Activated CD4-positive, alpha-beta T cell treated with anti-CD3 and anti-CD28 coated beads for 36 hours (primary cell): ENCODE measurements around the gene MAP1LC3A. TPM values are rescaled to one million over a fixed set of nuclear protein-coding genes. Genes with fewer than 3 reads are reported as not detected.
A peak's percentile ranks its signal among the peaks of the same experiment; 100 is the strongest.

Source experiments
- ATAC-seq: fragments of 200-7000 bp; cut with Tn5 transposase; one replicate; pipeline ENCODE4 v1.10.0; 2021; ENCODE audit warnings: mild to moderate bottlenecking, moderate library complexity
- CTCF ChIA-PET: fragments of 350-600 bp; sonication (Branson Sonifier 250); formaldehyde crosslinking; loops from one replicate; lab custom pipeline; 2021; ENCODE audit warnings: antibody characterized with exemption; lab: Charles Lee
- POLR2A ChIA-PET: fragments of 350-600 bp; sonication (Branson Sonifier 250); formaldehyde crosslinking; loops from one replicate; lab custom pipeline; 2021; ENCODE audit warnings: antibody characterized with exemption, inconsistent platforms; lab: Charles Lee
- DNase-seq: peaks from one replicate; pipeline ENCODE4 v3.0.0-alpha.2; 2020
- H3K27ac Mint-ChIP-seq: one replicate; pipeline ENCODE4 v1.8.0; 2021; ENCODE audit warnings: mixed read lengths
- H3K27me3 Mint-ChIP-seq: one replicate; pipeline ENCODE4 v1.8.0; 2021; ENCODE audit warnings: mixed read lengths
- H3K36me3 Mint-ChIP-seq: one replicate; pipeline ENCODE4 v1.8.0; 2021; ENCODE audit warnings: low read depth, mixed read lengths
- H3K4me1 Mint-ChIP-seq: one replicate; pipeline ENCODE4 v1.8.0; 2021; ENCODE audit warnings: mixed read lengths
- H3K4me3 Mint-ChIP-seq: one replicate; pipeline ENCODE4 v1.8.0; 2021; ENCODE audit warnings: mild to moderate bottlenecking, moderate library complexity, mixed read lengths
- H3K9me3 Mint-ChIP-seq: one replicate; pipeline ENCODE4 v1.8.0; 2021; ENCODE audit warnings: low read depth, mixed read lengths
- intact Hi-C, 2 experiments: fragments of 100-400 bp; cut with DNase I in 1 of 2; cut with micrococcal nuclease in 1 of 2; formaldehyde crosslinking; loops; one replicate each; pipeline versions ENCODE4 v1.14.2 to v1.15.1; 2022 to 2024; cut with DNase I, micrococcal nuclease
- total RNA-seq, 2 experiments: library from RNA; stranded (reverse); gene quantifications; one replicate each; pipeline ENCODE4 v1.2.3, GENCODE V29; 2021

The MAP1LC3A gene
- total RNA-seq, 2 experiments from 2014 or later = 2.5 to 2.7 TPM

GRCh38 chr20:34574861-34575260, 16.3 kb downstream of the MAP1LC3A start:
- POLR2A ChIA-PET = no interaction called here
- no peak overlapping the region for H3K4me3 Mint-ChIP-seq
- no peak for DNase-seq
- no peaks in the 10 kb centered on the region for H3K9me3 Mint-ChIP-seq
- peaks cover 9% of the 10 kb centered on the region for H3K4me1 Mint-ChIP-seq
- intact Hi-C loops = no loop called here
- H3K36me3 Mint-ChIP-seq = peaks cover 10% of the 10 kb centered on the region
- ATAC-seq = no peak
- CTCF ChIA-PET = interaction anchor here (1.2 kb wide), 1 partner anchor 8 kb away, joined by 3 read pairs; no protein-coding TSS in a partner anchor
- no peak overlapping the region for H3K27ac Mint-ChIP-seq
- no peaks in the 10 kb centered on the region for H3K27me3 Mint-ChIP-seq

GRCh38 chr20:34575271-34575670, 16.8 kb downstream of the MAP1LC3A start:
- no peaks in the 10 kb centered on the region for H3K27me3 Mint-ChIP-seq
- DNase-seq (no peak), ATAC-seq (no peak)
- H3K9me3 Mint-ChIP-seq = no peaks in the 10 kb centered on the region
- CTCF ChIA-PET = interaction anchor here (0.6 to 1.2 kb wide), 2 partner anchors 7 to 91 kb away, joined by 3 read pairs; no protein-coding TSS in a partner anchor
- peaks cover 10% of the 10 kb centered on the region for H3K36me3 Mint-ChIP-seq
- no peak overlapping the region for H3K27ac Mint-ChIP-seq
- peaks cover 13% of the 10 kb centered on the region for H3K4me1 Mint-ChIP-seq
- POLR2A ChIA-PET = no interaction called here
- H3K4me3 Mint-ChIP-seq = no peak overlapping the region
- intact Hi-C loops = no loop called here

- ChIA-PET POLR2A (no interaction called here), CTCF (interaction anchor here (0.6 kb wide), 1 partner anchor 91 kb away, joined by 3 read pairs; no protein-coding TSS in a partner anchor)
- Mint-ChIP-seq H3K4me1 (peaks cover 17% of the 10 kb centered on the region), H3K27ac (no peak overlapping the region), H3K4me3 (no peak overlapping the region), H3K9me3 (no peaks in the 10 kb centered on the region), H3K36me3 (peaks cover 14% of the 10 kb centered on the region), H3K27me3 (no peaks in the 10 kb centered on the region)
- no peak for DNase-seq
- intact Hi-C loops = no loop called here
- no peak for ATAC-seq
These were observed 17.2 kb downstream of the MAP1LC3A start for GRCh38 chr20:34575756-34576155.

GRCh38 chr20:34577061-34577460, 18.5 kb downstream of the MAP1LC3A start:
- CTCF ChIA-PET = no interaction called here
- no peaks in the 10 kb centered on the region for H3K27me3 Mint-ChIP-seq
- intact Hi-C loops = no loop called here
- no peak overlapping the region for H3K4me3 Mint-ChIP-seq
- ATAC-seq = no peak
- peaks cover 16% of the 10 kb centered on the region for H3K36me3 Mint-ChIP-seq
- POLR2A ChIA-PET = no interaction called here
- H3K9me3 Mint-ChIP-seq = no peaks in the 10 kb centered on the region
- H3K4me1 Mint-ChIP-seq = peaks cover 25% of the 10 kb centered on the region
- H3K27ac Mint-ChIP-seq = no peak overlapping the region
- DNase-seq = no peak

DNA sequence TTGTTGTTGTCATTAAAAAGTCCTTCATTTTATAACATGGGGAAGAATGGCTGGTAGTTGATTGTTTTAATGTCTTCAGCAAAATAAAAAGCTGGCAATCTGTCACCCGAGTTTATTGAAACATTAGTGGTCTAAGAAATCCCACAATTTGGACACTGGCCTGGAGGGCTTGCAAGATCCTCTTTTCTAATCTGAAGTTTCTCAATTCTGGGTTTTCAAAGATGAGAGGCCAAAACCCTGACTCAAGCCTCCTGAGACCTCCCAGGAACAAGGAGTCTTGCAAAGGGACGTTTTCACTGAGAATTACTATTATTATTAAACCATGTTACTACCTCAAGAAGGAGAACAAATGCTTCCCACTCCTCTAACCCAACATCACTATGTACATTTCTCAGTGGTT, 19.5 kb downstream of the MAP1LC3A start:
- intact Hi-C loops = no loop called here
- ChIA-PET CTCF (interaction anchor here (0.7 to 0.8 kb wide), 2 partner anchors 10 to 15 kb away, joined by 3 read pairs; no protein-coding TSS in a partner anchor), POLR2A (no interaction called here)
- peaks cover 30% of the 10 kb centered on the region for H3K4me1 Mint-ChIP-seq
- no peak for ATAC-seq
- H3K4me3 Mint-ChIP-seq = no peak overlapping the region
- H3K27ac Mint-ChIP-seq = no peak overlapping the region
- H3K36me3 Mint-ChIP-seq = peaks cover 16% of the 10 kb centered on the region
- no peaks in the 10 kb centered on the region for H3K9me3 Mint-ChIP-seq
- DNase-seq = no peak
- no peaks in the 10 kb centered on the region for H3K27me3 Mint-ChIP-seq

DNA sequence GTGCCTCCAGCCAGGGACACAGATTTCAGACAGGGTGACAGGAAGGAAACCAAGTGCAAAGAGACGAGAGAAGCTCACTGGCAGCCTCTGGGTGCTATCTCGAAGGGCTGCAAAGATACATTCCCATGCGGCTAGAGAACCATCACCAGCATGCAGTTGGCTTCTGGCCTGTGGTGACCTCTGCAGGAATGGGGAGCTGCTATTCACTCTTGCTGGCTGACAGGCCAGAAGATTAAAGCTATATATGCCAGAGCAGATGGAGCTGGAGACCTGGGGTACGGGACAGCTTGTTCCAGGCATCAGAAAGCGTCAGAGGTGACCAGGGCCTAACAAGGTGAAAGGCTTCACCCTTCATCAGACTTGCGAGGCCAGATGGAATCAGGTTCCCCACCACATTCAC, 20.0 kb downstream of the MAP1LC3A start:
- ChIA-PET CTCF (interaction anchor here (0.7 to 0.8 kb wide), 2 partner anchors 10 to 15 kb away, joined by 3 read pairs; no protein-coding TSS in a partner anchor), POLR2A (no interaction called here)
- Mint-ChIP-seq H3K27me3 (no peaks in the 10 kb centered on the region), H3K27ac (peak overlapping the region; percentile 47), H3K9me3 (no peaks in the 10 kb centered on the region), H3K4me3 (no peak overlapping the region), H3K36me3 (peaks cover 16% of the 10 kb centered on the region), H3K4me1 (peaks cover 30% of the 10 kb centered on the region)
- intact Hi-C loops = no loop called here
- DNase-seq = no peak
- ATAC-seq = no peak

DNA sequence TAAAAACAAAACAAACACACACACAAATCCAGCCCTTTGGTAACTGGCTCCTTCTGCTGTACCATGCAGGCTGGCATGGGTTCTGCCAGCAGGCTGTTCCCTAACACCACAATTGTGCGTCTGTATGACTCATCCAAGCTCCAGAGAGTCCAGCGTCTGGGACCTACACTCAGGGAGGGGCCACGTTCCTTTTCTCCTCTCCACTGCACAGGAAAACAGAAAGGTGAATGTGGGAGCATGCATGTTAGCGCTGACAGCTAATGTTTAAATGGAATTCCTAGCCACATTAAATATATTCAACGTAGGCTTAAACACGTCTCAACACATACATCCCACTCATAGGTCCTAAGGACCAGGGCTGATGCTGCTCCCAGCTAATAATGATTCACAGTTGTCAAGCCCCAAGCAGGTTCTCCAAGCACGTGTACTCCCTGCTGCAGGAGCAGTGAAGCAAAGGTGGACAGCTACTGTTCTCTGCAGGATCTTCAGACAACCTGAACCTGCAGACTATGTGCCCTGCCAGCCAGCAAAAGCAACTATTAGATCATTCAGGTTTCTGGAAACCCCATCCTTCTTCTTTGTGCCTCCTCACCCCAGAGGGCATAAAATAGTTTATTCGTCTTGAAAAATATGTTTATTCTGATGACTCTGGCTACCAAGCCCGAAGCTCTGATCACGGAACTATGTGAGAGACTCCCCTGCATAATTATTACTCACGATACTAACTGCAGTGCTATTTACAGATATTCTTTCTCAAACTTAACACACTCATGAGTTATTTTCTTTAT, 20.9 kb downstream of the MAP1LC3A start:
- intact Hi-C loops = no loop called here
- H3K36me3 Mint-ChIP-seq = peaks cover 17% of the 10 kb centered on the region
- H3K4me3 Mint-ChIP-seq = no peak overlapping the region
- H3K4me1 Mint-ChIP-seq = peaks cover 30% of the 10 kb centered on the region
- no peak for DNase-seq
- no peaks in the 10 kb centered on the region for H3K9me3 Mint-ChIP-seq
- CTCF ChIA-PET = interaction anchor here (0.7 kb wide), 1 partner anchor 265 kb away, joined by 3 read pairs; no protein-coding TSS in a partner anchor
- ATAC-seq = no peak
- POLR2A ChIA-PET = no interaction called here
- peak overlapping the region; percentile 91 for H3K27ac Mint-ChIP-seq
- H3K27me3 Mint-ChIP-seq = no peaks in the 10 kb centered on the region

- intact Hi-C loops = loop anchor here in 1 of 2 experiments (2.0 kb wide), 2 partner anchors 21 to 63 kb away; partner anchors contain the start of genes DYNLRB1 and MAP1LC3A
These were observed 21.7 kb downstream of the MAP1LC3A start for GRCh38 chr20:34579979-34580940.

DNA sequence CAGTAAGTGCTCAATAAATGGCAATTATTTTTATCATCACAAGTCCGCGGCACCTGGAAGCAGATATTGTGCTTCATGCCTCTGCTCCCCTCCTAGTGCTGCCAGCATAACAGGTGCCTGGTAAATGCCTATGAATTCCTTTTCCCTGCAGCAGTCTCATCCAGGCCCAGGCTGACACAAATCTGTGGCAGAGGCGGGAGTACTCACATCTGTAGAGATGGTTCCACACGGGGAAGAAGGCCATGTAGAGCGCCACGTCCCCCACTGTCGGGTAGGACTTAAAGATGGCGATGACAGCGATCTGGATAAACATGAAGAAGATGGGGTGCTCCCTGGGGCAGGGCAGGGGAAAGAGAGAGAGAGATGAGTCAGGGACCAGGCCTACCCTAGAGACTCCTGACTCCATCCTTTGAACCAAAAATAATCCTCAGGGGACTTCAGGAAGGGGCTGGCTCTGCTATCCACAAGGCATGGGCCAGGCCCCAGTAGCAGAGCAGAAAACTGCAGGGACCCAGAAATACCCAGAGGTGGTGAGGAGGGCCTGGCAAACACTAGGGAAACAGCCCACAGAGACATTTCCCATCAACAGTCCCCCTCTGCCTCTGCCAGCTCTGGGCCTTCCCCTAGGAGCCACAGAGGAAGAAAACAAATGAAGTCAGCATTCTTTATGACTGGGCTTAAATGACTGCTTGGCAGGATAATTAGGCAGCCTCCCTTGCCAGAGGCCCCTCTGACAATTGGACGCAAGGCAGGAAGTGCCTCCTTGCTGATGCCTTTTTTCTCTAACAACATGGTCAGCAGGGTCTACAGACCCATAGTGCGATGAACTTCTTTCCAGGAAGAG, 23.0 kb downstream of the MAP1LC3A start:
- ChIA-PET CTCF (interaction anchor here (0.7 kb wide), 1 partner anchor 8 kb away, joined by 3 read pairs; no protein-coding TSS in a partner anchor), POLR2A (no interaction called here)
- intact Hi-C loops = loop anchor here in 1 of 2 experiments (1.0 to 2.0 kb wide), 3 partner anchors 23 to 96 kb away; partner anchors contain the start of genes DYNLRB1, MAP1LC3A and PIGU
- Mint-ChIP-seq H3K36me3 (peaks cover 18% of the 10 kb centered on the region), H3K9me3 (no peaks in the 10 kb centered on the region), H3K4me3 (peak overlapping the region; percentile 5), H3K4me1 (peaks cover 30% of the 10 kb centered on the region), H3K27me3 (no peaks in the 10 kb centered on the region), H3K27ac (peak overlapping the region; percentile 91)
- ATAC-seq (peak; percentile 94), DNase-seq (peak; percentile 70)

More at GRCh38 chr20:34579979-34580940, 21.7 kb downstream of the MAP1LC3A start:
- H3K4me1 Mint-ChIP-seq = peaks cover 30% of the 10 kb centered on the region
- DNase-seq (peak; percentile 29), ATAC-seq (peak; percentile 20)
- ChIA-PET POLR2A (no interaction called here), CTCF (interaction anchor here (0.7 to 1.1 kb wide), 3 partner anchors 18 to 387 kb away, joined by 3 to 5 read pairs (median 3); no protein-coding TSS in a partner anchor)
- H3K4me3 Mint-ChIP-seq = no peak overlapping the region
- H3K27me3 Mint-ChIP-seq = no peaks in the 10 kb centered on the region
- peak overlapping the region; percentile 91 for H3K27ac Mint-ChIP-seq
- no peaks in the 10 kb centered on the region for H3K9me3 Mint-ChIP-seq
- H3K36me3 Mint-ChIP-seq = peaks cover 18% of the 10 kb centered on the region

- DNase-seq (no peak), ATAC-seq (no peak)
- Mint-ChIP-seq H3K9me3 (no peaks in the 10 kb centered on the region), H3K27me3 (no peaks in the 10 kb centered on the region), H3K4me1 (peaks cover 30% of the 10 kb centered on the region), H3K27ac (peak overlapping the region; percentile 91), H3K36me3 (peaks cover 18% of the 10 kb centered on the region), H3K4me3 (no peak overlapping the region)
- CTCF ChIA-PET = interaction anchor here (0.7 to 1.3 kb wide), 6 partner anchors 8 to 270 kb away, joined by 3 to 5 read pairs (median 3); no protein-coding TSS in a partner anchor
- POLR2A ChIA-PET = no interaction called here
- intact Hi-C loops = no loop called here
These were observed 23.7 kb downstream of the MAP1LC3A start for GRCh38 chr20:34582221-34582620.
